H9 (cell line): ENCODE results near the gene IQGAP3. TPM values are rescaled to one million over a fixed set of nuclear protein-coding genes. Genes with fewer than 3 reads are reported as not detected.

Experiments used
- DNase-seq: peaks from one replicate; pipeline ENCODE4 v3.0.0-alpha.2; 2017
- H2AFZ ChIP-seq: one replicate; pipeline ENCODE4 v1.6.1; 2013; ENCODE audit warnings: mild to moderate bottlenecking, low read length, control low read depth, moderate library complexity
- H2AK5ac ChIP-seq: 2 replicates; pipeline ENCODE4 v1.6.1; 2013; ENCODE audit warnings: low read length, control low read depth, mixed read lengths; ENCODE audit not compliant: insufficient read length
- H2BK120ac ChIP-seq: one replicate; pipeline ENCODE4 v1.6.1; 2013; ENCODE audit warnings: low read depth, mild to moderate bottlenecking, low read length, control low read depth, inconsistent platforms; ENCODE audit not compliant: poor library complexity, severe bottlenecking
- H2BK12ac ChIP-seq: 2 replicates; pipeline ENCODE4 v1.6.1; 2013; ENCODE audit warnings: low read length, control low read depth, mixed read lengths, low read depth; ENCODE audit not compliant: insufficient read length
- H2BK15ac ChIP-seq: 2 replicates; pipeline ENCODE4 v1.6.1; 2013; ENCODE audit warnings: low read depth, low read length, control low read depth
- H2BK20ac ChIP-seq: one replicate; pipeline ENCODE4 v1.6.1; 2013; ENCODE audit warnings: low read depth, mild to moderate bottlenecking, low read length, control low read depth, inconsistent platforms; ENCODE audit not compliant: poor library complexity, severe bottlenecking
- H2BK5ac ChIP-seq: 2 replicates; pipeline ENCODE4 v1.6.1; 2013; ENCODE audit warnings: low read length, control low read depth, mixed read lengths; ENCODE audit not compliant: insufficient read length
- H3K14ac ChIP-seq: 2 replicates; pipeline ENCODE4 v1.6.1; 2013; ENCODE audit warnings: low read length, control low read depth; ENCODE audit not compliant: insufficient read depth
- H3K18ac ChIP-seq: 2 replicates; pipeline ENCODE4 v1.6.1; 2013; ENCODE audit warnings: low read depth, mild to moderate bottlenecking, mixed read lengths, low read length, control low read depth; ENCODE audit not compliant: insufficient read length
- H3K23ac ChIP-seq: 2 replicates; pipeline ENCODE4 v1.6.1; 2013; ENCODE audit warnings: low read length, control low read depth, mixed read lengths, low read depth; ENCODE audit not compliant: insufficient read length
- H3K23me2 ChIP-seq: 2 replicates; pipeline ENCODE4 v1.6.1; 2013; ENCODE audit warnings: low read depth, mild to moderate bottlenecking, mixed read lengths, low read length, control low read depth; ENCODE audit not compliant: insufficient read length, poor library complexity, severe bottlenecking
- H3K27ac ChIP-seq: 2 replicates; pipeline ENCODE4 v1.5.1; 2013; ENCODE audit warnings: low read length, control low read depth, mixed read lengths, low read depth; ENCODE audit not compliant: insufficient read length
- H3K27me3 ChIP-seq: 2 replicates; pipeline ENCODE4 v1.6.1; 2013; ENCODE audit warnings: low read length, control low read depth, inconsistent platforms; ENCODE audit not compliant: insufficient read depth
- H3K4ac ChIP-seq: 2 replicates; pipeline ENCODE4 v1.6.1; 2013; ENCODE audit warnings: low read depth, mild to moderate bottlenecking, control low read depth, inconsistent platforms, low read length, moderate library complexity
- H3K4me1 ChIP-seq: 2 replicates; pipeline ENCODE4 v1.6.1; 2013; ENCODE audit warnings: low read length, control low read depth, inconsistent platforms; ENCODE audit not compliant: insufficient read depth
- H3K4me2 ChIP-seq: 2 replicates; pipeline ENCODE4 v1.6.1; 2013; ENCODE audit warnings: low read length, control low read depth, mixed read lengths; ENCODE audit not compliant: insufficient read length, insufficient read depth
- H3K56ac ChIP-seq: 2 replicates; pipeline ENCODE4 v1.6.1; 2013; ENCODE audit warnings: low read depth, mild to moderate bottlenecking, mixed read lengths, low read length, control low read depth; ENCODE audit not compliant: insufficient read length
- H3K79me1 ChIP-seq: 2 replicates; pipeline ENCODE4 v1.6.1; 2013; ENCODE audit warnings: low read depth, mild to moderate bottlenecking, moderate library complexity, low read length, control low read depth, inconsistent platforms; ENCODE audit not compliant: insufficient read depth, poor library complexity, severe bottlenecking
- H3K79me2 ChIP-seq: 2 replicates; pipeline ENCODE4 v1.6.1; 2013; ENCODE audit warnings: low read length, control low read depth, inconsistent platforms; ENCODE audit not compliant: insufficient read depth
- H3K9ac ChIP-seq: 2 replicates; pipeline ENCODE4 v1.6.1; 2013; ENCODE audit warnings: low read length, control low read depth, mixed read lengths; ENCODE audit not compliant: insufficient read length; ENCODE audit errors: extremely low read depth
- H3K9me3 ChIP-seq: one replicate; pipeline ENCODE4 v1.6.1; 2013; ENCODE audit warnings: low read depth, low read length, inconsistent platforms; ENCODE audit not compliant: control insufficient read depth
- H3T11ph ChIP-seq: one replicate; pipeline ENCODE4 v1.6.1; 2013; ENCODE audit warnings: mild to moderate bottlenecking, low read length, control low read depth, inconsistent platforms
- H4K20me1 ChIP-seq: one replicate; pipeline ENCODE4 v1.6.1; 2013; ENCODE audit not compliant: control insufficient read depth, insufficient read length, insufficient read depth
- H4K5ac ChIP-seq: 2 replicates; pipeline ENCODE4 v1.6.1; 2013; ENCODE audit warnings: low read depth, mild to moderate bottlenecking, mixed read lengths, low read length, control low read depth; ENCODE audit not compliant: insufficient read length
- H4K8ac ChIP-seq: replicated peaks from 2 replicates; pipeline ENCODE4 v1.6.1; 2013; ENCODE audit warnings: low read length, control low read depth, mixed read lengths, low read depth; ENCODE audit not compliant: insufficient read length
- H4K91ac ChIP-seq: 2 replicates; pipeline ENCODE4 v1.6.1; 2013; ENCODE audit warnings: low read depth, mild to moderate bottlenecking, moderate library complexity, mixed read lengths, low read length, control low read depth; ENCODE audit not compliant: insufficient read length
- H3K27ac Mint-ChIP-seq, 3 experiments: 2 replicates in 2 of 3; 3 replicates in 1 of 3; pipeline ENCODE4 v1.8.0; 2020 to 2021; ENCODE audit warnings: mixed read lengths in 3 of 3, mild to moderate bottlenecking in 1 of 3, moderate library complexity in 1 of 3
- H3K27me3 Mint-ChIP-seq: 2 replicates; pipeline ENCODE4 v1.8.0; 2021; ENCODE audit warnings: low read depth, mild to moderate bottlenecking, moderate library complexity, mixed read lengths
- H3K36me3 Mint-ChIP-seq, 3 experiments: 2 replicates in 2 of 3; 3 replicates in 1 of 3; pipeline ENCODE4 v1.8.0; 2020 to 2021; ENCODE audit warnings: low read depth in 3 of 3, mixed read lengths in 3 of 3; ENCODE audit not compliant: insufficient read depth in 1 of 3
- H3K4me1 Mint-ChIP-seq, 2 experiments: 2 replicates each; pipeline ENCODE4 v1.8.0; 2020; ENCODE audit warnings: mixed read lengths in 2 of 2
- H3K4me3 Mint-ChIP-seq, 2 experiments: 2 replicates in 1 of 2; 3 replicates in 1 of 2; pipeline ENCODE4 v1.8.0; 2020 to 2021; ENCODE audit warnings: mild to moderate bottlenecking in 2 of 2, mixed read lengths in 2 of 2, moderate library complexity in 1 of 2
- H3K9me3 Mint-ChIP-seq, 2 experiments: 2 replicates in 1 of 2; 3 replicates in 1 of 2; pipeline ENCODE4 v1.8.0; 2020; ENCODE audit warnings: mild to moderate bottlenecking in 2 of 2, mixed read lengths in 2 of 2, moderate library complexity in 1 of 2
- CTCF ChIP-seq: fragments of 200-600 bp; sonication (generic); conservative IDR thresholded peaks from 3 replicates; pipeline ENCODE4 v1.8.0; 2021; ENCODE audit warnings: antibody characterized with exemption, mild to moderate bottlenecking
- WGBS: extraction: QIAGEN DNeasy Blood & Tissue Kit; methylation state at CpG from one replicate; pipeline ENCODE4 v1.1.7; 2013; ENCODE audit warnings: missing lambda C conversion rate, low lambda C conversion rate, mixed read lengths; ENCODE audit not compliant: insufficient read length; ENCODE audit errors: extremely low coverage; 5-methylcytosine and 5-hydroxymethylcytosine counted together
- total RNA-seq: library from RNA; stranded (reverse); gene quantifications from 2 replicates; pipeline ENCODE4 v1.2.1, GENCODE V29; 2021

IQGAP3 gene
- total RNA-seq, 1 experiment from 2014 or later, result 24.5 TPM

- Histone ChIP-seq H3K9me3 (no peaks in the 10 kb centered on the region), H2AFZ (no peak overlapping the region), H4K8ac (no peak overlapping the region), H4K5ac (no peak overlapping the region), H3K9ac (no peak overlapping the region), H3K23me2 (no peaks in the 10 kb centered on the region), H3K27ac (no peak overlapping the region), H2BK12ac (no peak overlapping the region), H4K20me1 (no peaks in the 10 kb centered on the region), H4K91ac (no peak overlapping the region), H3K79me2 (no peaks in the 10 kb centered on the region), H2BK20ac (no peak overlapping the region), H3K56ac (no peak overlapping the region), H2BK5ac (no peak overlapping the region), H2BK120ac (no peak overlapping the region), H3K4me2 (no peak overlapping the region), H3K18ac (no peak overlapping the region), H2BK15ac (no peak overlapping the region), H3K4me1 (no peaks in the 10 kb centered on the region), H3K23ac (no peak overlapping the region), H3K14ac (no peak overlapping the region), H3K79me1 (no peaks in the 10 kb centered on the region), H3T11ph (no peak overlapping the region), H3K27me3 (no peaks in the 10 kb centered on the region), H3K4ac (no peak overlapping the region), H2AK5ac (no peak overlapping the region)
- no peak overlapping the region for H3K27ac Mint-ChIP-seq
- H3K27me3 Mint-ChIP-seq, result peaks cover 25% of the 10 kb centered on the region
- H3K9me3 Mint-ChIP-seq, result no peaks in the 10 kb centered on the region
- no peak overlapping the region for H3K4me3 Mint-ChIP-seq
- no peak for TF ChIP-seq CTCF
- peaks cover 14 to 29% of the 10 kb centered on the region in 2 experiments for H3K4me1 Mint-ChIP-seq
- no CpG with 5 or more reads among the region's 7 CpGs for WGBS
- H3K36me3 Mint-ChIP-seq, result no peaks in the 10 kb centered on the region
- DNase-seq, result no peak
Measured at GRCh38 chr1:156511644-156512043, 60.7 kb downstream of the IQGAP3 start.
